ENCODE results near the gene PER1. TPM values are rescaled to one million over a fixed set of nuclear protein-coding genes. Genes with fewer than 3 reads are reported as not detected.

Gene PER1
- total and polyA plus RNA-seq, 2 of the 8 experiments (the other 6 are each of a cell fraction or from before 2014, with no cell fraction given): 9.6 to 38.0 TPM

GRCh38 chr17:8175795-8176196 is 23.6 kb upstream of the PER1 start (continued):
- no peak for TF ChIP-seq FOSL1 (IDR thresholded peaks at IDR 0.05; ENCODE audit: insufficient read depth, low read depth, low read length)
- TF ChIP-seq EP300 (IDR thresholded peaks at IDR 0.05; ENCODE audit: borderline replicate concordance in 1 of 2, low read depth in 2 of 2, low read length in 2 of 2): no peak
- TF ChIP-seq JUND (IDR thresholded peaks at IDR 0.05; ENCODE audit: low read length): no peak
- TF ChIP-seq RFX5 (IDR thresholded peaks at IDR 0.05; ENCODE audit: borderline replicate concordance, low read depth, low read length): no peak
- TF ChIP-seq KDM5A (IDR thresholded peaks at IDR 0.05; ENCODE audit: low read length): no peak
- TF ChIP-seq ASH2L (IDR thresholded peaks at IDR 0.05; ENCODE audit: low read length): no peak

All from H1 (cell line).